IMR-90 (cell line): ENCODE results near the gene RBFOX2. TPM values are rescaled to one million over a fixed set of nuclear protein-coding genes. Genes with fewer than 3 reads are reported as not detected.

ENCODE experiments used
- ATAC-seq: fragments of 200-7000 bp; cut with Tn5 transposase; 2 replicates; pipeline ENCODE4 v1.9.1; 2020; ENCODE audit warnings: low read depth, mild to moderate bottlenecking, moderate library complexity
- BruUV-seq: library from RNA; stranded (reverse); fragments of 400-500 nt; replicated peaks from 2 replicates; lab custom pipeline; 2021; lab: Mats Ljungman, UMichigan
- CTCF ChIA-PET: fragments of 300-600 bp; formaldehyde crosslinking; extraction: SDS; loops from one replicate; lab custom pipeline; 2021; ENCODE audit warnings: antibody characterized with exemption; lab: Yijun Ruan, JAX
- POLR2A ChIA-PET: fragments of 300-600 bp; sonication (Branson Sonifier 250); formaldehyde crosslinking; loops from one replicate; lab custom pipeline; 2022; ENCODE audit warnings: antibody characterized with exemption; ENCODE audit not compliant: unreplicated experiment; lab: Charles Lee
- DNase-seq: peaks from one replicate; pipeline ENCODE4 v3.0.0; 2013
- H2AFZ ChIP-seq: replicated peaks from 2 replicates; pipeline ENCODE3; 2013; ENCODE audit warnings: low read length, mild to moderate bottlenecking; ENCODE audit not compliant: poor library complexity
- H2AK5ac ChIP-seq: 2 replicates; pipeline ENCODE4 v1.6.1; 2013; ENCODE audit warnings: low read depth, low read length, inconsistent platforms
- H2AK9ac ChIP-seq: replicated peaks from 2 replicates; pipeline ENCODE3; 2013; ENCODE audit warnings: mild to moderate bottlenecking, low read depth, low read length, moderate library complexity; ENCODE audit not compliant: poor library complexity
- H2BK120ac ChIP-seq: 2 replicates; pipeline ENCODE4 v1.6.1; 2013; ENCODE audit warnings: low read depth, low read length, inconsistent platforms
- H2BK15ac ChIP-seq: 3 replicates; pipeline ENCODE4 v1.6.1; 2013; ENCODE audit warnings: low read depth, low read length, inconsistent platforms
- H2BK20ac ChIP-seq: 2 replicates; pipeline ENCODE4 v1.6.1; 2013; ENCODE audit warnings: low read depth, mild to moderate bottlenecking, inconsistent platforms, low read length, moderate library complexity
- H2BK5ac ChIP-seq: 2 replicates; pipeline ENCODE4 v1.6.1; 2013; ENCODE audit warnings: mild to moderate bottlenecking, low read depth, low read length, inconsistent platforms; ENCODE audit not compliant: poor library complexity, severe bottlenecking
- H3K14ac ChIP-seq: replicated peaks from 2 replicates; pipeline ENCODE4 v1.6.1; 2013; ENCODE audit warnings: low read depth, low read length, inconsistent platforms
- H3K18ac ChIP-seq: 2 replicates; pipeline ENCODE4 v1.6.1; 2013; ENCODE audit warnings: low read depth, low read length, control low read depth
- H3K23ac ChIP-seq: 2 replicates; pipeline ENCODE4 v1.6.1; 2013; ENCODE audit warnings: low read depth, low read length, inconsistent platforms
- H3K27ac ChIP-seq: 2 replicates; pipeline ENCODE4 v1.5.1; 2013; ENCODE audit warnings: mild to moderate bottlenecking, control low read depth, low read length; ENCODE audit not compliant: insufficient read depth
- H3K27me3 ChIP-seq: 2 replicates; pipeline ENCODE4 v1.6.1; 2013; ENCODE audit warnings: low read length; ENCODE audit not compliant: control insufficient read depth, insufficient read depth
- H3K36me3 ChIP-seq: 2 replicates; pipeline ENCODE4 v1.6.1; 2013; ENCODE audit warnings: low read length, mixed read lengths; ENCODE audit not compliant: control insufficient read depth, insufficient read depth
- H3K4ac ChIP-seq: 2 replicates; pipeline ENCODE4 v1.6.1; 2013; ENCODE audit warnings: low read depth, low read length, inconsistent platforms
- H3K4me1 ChIP-seq: 2 replicates; pipeline ENCODE4 v1.6.1; 2013; ENCODE audit warnings: low read length, mixed read lengths; ENCODE audit not compliant: control insufficient read depth, insufficient read depth
- H3K4me2 ChIP-seq: 2 replicates; pipeline ENCODE4 v1.6.1; 2013; ENCODE audit warnings: low read depth, mild to moderate bottlenecking, control low read depth, low read length, moderate library complexity
- H3K4me3 ChIP-seq: 2 replicates; pipeline ENCODE4 v1.5.1; 2013; ENCODE audit warnings: low read depth, mild to moderate bottlenecking, control low read depth, low read length, moderate library complexity; ENCODE audit not compliant: insufficient read depth
- H3K56ac ChIP-seq: 2 replicates; pipeline ENCODE4 v1.6.1; 2013; ENCODE audit warnings: low read length, inconsistent platforms; ENCODE audit not compliant: insufficient read depth; ENCODE audit errors: extremely low read depth
- H3K79me1 ChIP-seq, 2 experiments: 2 replicates each; pipeline ENCODE4 v1.6.1; 2013; ENCODE audit warnings: low read length in 2 of 2, inconsistent platforms in 1 of 2, low read depth in 1 of 2
- H3K9ac ChIP-seq: 2 replicates; pipeline ENCODE4 v1.6.1; 2013; ENCODE audit warnings: low read depth, low read length, control low read depth
- H3K9me1 ChIP-seq: 2 replicates; pipeline ENCODE4 v1.6.1; 2013; ENCODE audit warnings: low read length, inconsistent platforms; ENCODE audit not compliant: insufficient read depth
- H3K9me3 ChIP-seq: 2 replicates; pipeline ENCODE4 v1.6.1; 2013; ENCODE audit warnings: low read length; ENCODE audit not compliant: control insufficient read depth, insufficient read depth
- H4K20me1 ChIP-seq: 2 replicates; pipeline ENCODE4 v1.6.1; 2013; ENCODE audit warnings: low read length, inconsistent platforms; ENCODE audit not compliant: insufficient read depth
- H4K5ac ChIP-seq: 2 replicates; pipeline ENCODE4 v1.6.1; 2013; ENCODE audit warnings: mild to moderate bottlenecking, low read depth, low read length, control low read depth
- H4K8ac ChIP-seq, 2 experiments: 2 replicates each; pipeline ENCODE4 v1.6.1; 2013; ENCODE audit warnings: low read depth in 2 of 2, low read length in 2 of 2, control low read depth in 1 of 2, inconsistent platforms in 1 of 2
- H4K91ac ChIP-seq: 2 replicates; pipeline ENCODE4 v1.6.1; 2013; ENCODE audit warnings: low read depth, low read length, inconsistent platforms; ENCODE audit not compliant: insufficient read depth
- CHD1 ChIP-seq: IDR thresholded peaks from 2 replicates; pipeline ENCODE4 v1.6.1; 2012; ENCODE audit warnings: low read depth, low read length, improper control_type of control experiment
- FOS ChIP-seq: fragments of 150-350 bp; IDR thresholded peaks from 2 replicates; pipeline ENCODE4 v1.6.1; 2016; ENCODE audit warnings: low read depth, low read length
- WGBS, 2 experiments: methylation state at CpG; one replicate each; pipeline versions ENCODE4 v1.1.5 to v1.1.7; 2013; ENCODE audit warnings: missing lambda C conversion rate in 2 of 2; ENCODE audit not compliant: insufficient read length in 1 of 2; ENCODE audit errors: extremely low coverage in 2 of 2; 5-methylcytosine and 5-hydroxymethylcytosine counted together
- dilution Hi-C: fragments of 300-500 bp; cut with HindIII; formaldehyde crosslinking; loops from one replicate; pipeline ENCODE4 v1.14.3; 2018; ENCODE audit warnings: low sequenced_read_pairs; ENCODE audit not compliant: unreplicated experiment
- in situ Hi-C: fragments of 300-500 bp; cut with MboI; formaldehyde crosslinking; loops from 3 replicates; pipeline ENCODE4 v1.14.3; 2019; ENCODE audit warnings: low sequenced_read_pairs, inconsistent platforms, mixed read lengths
- intact Hi-C: fragments of 100-400 bp; cut with micrococcal nuclease; formaldehyde crosslinking; loops from 2 replicates; pipeline ENCODE4 v1.10.0; 2022
- polyA plus RNA-seq, 3 experiments: library from polyadenylated mRNA; depleted of rRNA; stranded (reverse); fragments of >200 nt; gene quantifications; 2 replicates each; pipeline ENCODE4 v1.2.3, GENCODE V29; 2012; ENCODE audit warnings: low replicate concordance in 1 of 3
- total RNA-seq: library from RNA; depleted of rRNA; stranded (reverse); fragments of >200 nt; gene quantifications from 2 replicates; pipeline ENCODE4 v1.2.3, GENCODE V29; 2012

The RBFOX2 gene
- total and polyA plus RNA-seq, 2 of the 4 experiments (the other 2 are of a cell fraction) = 146 to 178 TPM

DNA sequence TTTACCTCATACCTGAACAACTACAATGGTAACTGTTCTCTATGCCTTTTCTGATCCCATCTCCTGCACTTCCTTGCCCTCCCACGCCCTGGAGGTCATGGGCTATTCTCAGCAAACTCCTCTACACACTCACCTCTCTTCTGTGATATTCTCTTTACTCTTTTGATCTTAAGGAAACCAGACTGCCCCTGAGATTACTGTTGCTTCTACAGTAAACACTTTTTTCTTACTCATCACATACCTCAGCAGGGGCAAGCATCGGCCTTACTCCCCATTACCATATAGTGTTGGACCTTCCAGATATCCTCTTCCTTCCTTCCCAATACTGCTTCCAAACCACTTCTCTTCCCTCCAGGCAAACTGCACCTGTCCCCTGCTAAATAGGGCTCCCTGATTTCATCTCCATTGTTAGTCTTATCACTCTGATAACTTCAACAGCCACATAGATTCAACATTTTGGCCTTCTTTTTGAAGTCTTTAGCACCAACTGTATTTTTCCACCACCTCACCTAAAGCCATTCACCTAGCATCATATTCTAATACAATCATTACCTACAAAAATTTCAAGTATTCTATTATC is 141.2 kb downstream of the RBFOX2 start:
- DNase-seq (peak; percentile 74), ATAC-seq (peak; percentile 71)
- no peak overlapping the region for H4K8ac ChIP-seq
- 0 out of 2 replicates have a peak overlapping the region, but pooled peaks have one; percentile 52 for H3K4me2 ChIP-seq
- BruUV-seq = no TSS peak
- no peak overlapping the region for H2AK9ac ChIP-seq
- H2BK20ac ChIP-seq = no peak overlapping the region
- H3K4ac ChIP-seq = no peak overlapping the region
- CTCF ChIA-PET = no interaction called here
- H3K27ac ChIP-seq = no peak overlapping the region
- H4K20me1 ChIP-seq = peaks cover 55% of the 10 kb centered on the region
- no peak overlapping the region for H3K14ac ChIP-seq
- H2BK15ac ChIP-seq = no peak overlapping the region
- intact Hi-C loops (no loop called here), in situ Hi-C loops (no loop called here), dilution Hi-C loops (no loop called here)
- H3K36me3 ChIP-seq = no peaks in the 10 kb centered on the region
- no peak overlapping the region for H3K23ac ChIP-seq
- peaks cover 44 to 57% of the 10 kb centered on the region in 2 experiments for H3K79me1 ChIP-seq
- H3K27me3 ChIP-seq = no peaks in the 10 kb centered on the region
- no peak overlapping the region for H2AFZ ChIP-seq
- TF ChIP-seq CHD1 (no peak), FOS (peak; percentile 28; the same call in 1 of the 2 replicates)
- 0 out of 2 replicates have a peak overlapping the region, but pooled peaks have one; percentile 20 for H2AK5ac ChIP-seq
- WGBS, 2 experiments = 57% methylated on average over 2 of the region's 2 CpGs; no CpG with 5 or more reads in 1 of the 2 experiments
- H2BK5ac ChIP-seq = no peak overlapping the region
- H3K18ac ChIP-seq = no peak overlapping the region
- peaks cover 13% of the 10 kb centered on the region for H3K4me1 ChIP-seq
- H3K9me1 ChIP-seq = peaks cover 19% of the 10 kb centered on the region
- H4K5ac ChIP-seq = no peak overlapping the region
- H3K56ac ChIP-seq = no peak overlapping the region
- H2BK120ac ChIP-seq = no peak overlapping the region
- no peaks in the 10 kb centered on the region for H3K9me3 ChIP-seq
- POLR2A ChIA-PET = no interaction called here
- H4K91ac ChIP-seq = no peak overlapping the region
- H3K9ac ChIP-seq = no peak overlapping the region
- no peak overlapping the region for H3K4me3 ChIP-seq
